RWPE1 (cell line): ENCODE data around the gene S100A5.

Experiments
- CTCF ChIA-PET: fragments of 350-600 bp; sonication (Branson Sonifier 250); formaldehyde crosslinking; extraction: SDS; loops from one replicate; lab custom pipeline; 2021; lab: Yijun Ruan, JAX
- POLR2A ChIA-PET: fragments of 400-600 bp; formaldehyde crosslinking; extraction: SDS; loops from one replicate; lab custom pipeline; 2020; ENCODE audit warnings: antibody characterized with exemption; ENCODE audit not compliant: low non-redundant PET; lab: Yijun Ruan, JAX
- DNase-seq: peaks from one replicate; pipeline ENCODE4 v3.0.0; 2012; ENCODE audit warnings: low spot score
- H3K27ac ChIP-seq: fragments of 450-650 bp; 2 replicates; pipeline ENCODE4 v1.5.1; 2017
- CTCF ChIP-seq: fragments of 450-650 bp; conservative IDR thresholded peaks from 2 replicates; pipeline ENCODE4 v1.5.1; 2017; ENCODE audit warnings: low read depth, mild to moderate bottlenecking

The S100A5 gene

GRCh38 chr1:153561466-153561985 is 20.8 kb upstream of the S100A5 start:
- TF ChIP-seq CTCF, result no peak
- ChIA-PET CTCF (interaction anchor here (0.7 to 1.9 kb wide), 6 partner anchors 9 to 51 kb away, joined by 3 to 7 read pairs (median 5); no protein-coding TSS in a partner anchor), POLR2A (interaction anchor here (1.8 to 2.0 kb wide), 2 partner anchors 15 to 25 kb away, joined by 4 to 8 read pairs; partner anchors contain the start of gene S100A6)
- H3K27ac ChIP-seq, result peak overlapping the region; percentile 100
- no peak for DNase-seq

- DNase-seq, result no peak
- H3K27ac ChIP-seq, result peak overlapping the region; percentile 100
- TF ChIP-seq CTCF, result no peak
- ChIA-PET POLR2A (interaction anchor here (0.7 to 2.0 kb wide), 3 partner anchors 14 to 273 kb away, joined by 4 to 8 read pairs (median 4); partner anchors contain the start of gene S100A6), CTCF (interaction anchor here (0.9 to 1.9 kb wide), 5 partner anchors 8 to 50 kb away, joined by 3 to 7 read pairs (median 5); no protein-coding TSS in a partner anchor)
These were observed 20.2 kb upstream of the S100A5 start for GRCh38 chr1:153560771-153561465.

- CTCF ChIA-PET, result interaction anchor here (1.4 kb wide), 1 partner anchor 50 kb away, joined by 3 read pairs; no protein-coding TSS in a partner anchor
- no peak for DNase-seq
- POLR2A ChIA-PET, result interaction anchor here (0.7 to 1.8 kb wide), 3 partner anchors 24 to 272 kb away, joined by 3 to 8 read pairs (median 4); partner anchors contain the start of gene S100A6
- H3K27ac ChIP-seq, result peak overlapping the region; percentile 100
- no peak for TF ChIP-seq CTCF
These were observed 19.5 kb upstream of the S100A5 start for GRCh38 chr1:153560241-153560640.

- no peak for DNase-seq
- H3K27ac ChIP-seq, result peak overlapping the region; percentile 69
- CTCF ChIA-PET, result interaction anchor here (1.5 kb wide), 1 partner anchor 26 kb away, joined by 3 read pairs; no protein-coding TSS in a partner anchor
- no peak for TF ChIP-seq CTCF
- POLR2A ChIA-PET, result no interaction called here
These were observed 17.1 kb upstream of the S100A5 start for GRCh38 chr1:153557877-153558276.

GRCh38 chr1:153556348-153556747 is 15.6 kb upstream of the S100A5 start:
- ChIA-PET POLR2A (interaction anchor here (0.6 to 1.3 kb wide), 2 partner anchors 23 to 41 kb away, joined by 3 to 7 read pairs; no protein-coding TSS in a partner anchor), CTCF (interaction anchor here (1.5 kb wide), 1 partner anchor 25 kb away, joined by 3 read pairs; no protein-coding TSS in a partner anchor)
- H3K27ac ChIP-seq, result peak overlapping the region; percentile 57
- DNase-seq, result no peak
- no peak for TF ChIP-seq CTCF

GRCh38 chr1:153553830-153554541 is 13.3 kb upstream of the S100A5 start:
- no peak for TF ChIP-seq CTCF
- no peak for DNase-seq
- ChIA-PET CTCF (interaction anchor here (0.8 to 0.9 kb wide), 2 partner anchors 14 to 27 kb away, joined by 3 to 6 read pairs; no protein-coding TSS in a partner anchor), POLR2A (interaction anchor here (0.6 kb wide), 1 partner anchor 16 kb away, joined by 3 read pairs; no protein-coding TSS in a partner anchor)
- H3K27ac ChIP-seq, result peak overlapping the region; percentile 96
